ENCODE results near the gene S100A2. TPM values are rescaled to one million over a fixed set of nuclear protein-coding genes. Genes with fewer than 3 reads are reported as not detected.
"Not testable (repeated sequence)": the region's sequence is repeated elsewhere in the genome, so short reads cannot be mapped to it uniquely, and the experiment has no call there.

The S100A2 gene
- total RNA-seq, 1 donor from 2014 or later, result 7.1 TPM

DNA sequence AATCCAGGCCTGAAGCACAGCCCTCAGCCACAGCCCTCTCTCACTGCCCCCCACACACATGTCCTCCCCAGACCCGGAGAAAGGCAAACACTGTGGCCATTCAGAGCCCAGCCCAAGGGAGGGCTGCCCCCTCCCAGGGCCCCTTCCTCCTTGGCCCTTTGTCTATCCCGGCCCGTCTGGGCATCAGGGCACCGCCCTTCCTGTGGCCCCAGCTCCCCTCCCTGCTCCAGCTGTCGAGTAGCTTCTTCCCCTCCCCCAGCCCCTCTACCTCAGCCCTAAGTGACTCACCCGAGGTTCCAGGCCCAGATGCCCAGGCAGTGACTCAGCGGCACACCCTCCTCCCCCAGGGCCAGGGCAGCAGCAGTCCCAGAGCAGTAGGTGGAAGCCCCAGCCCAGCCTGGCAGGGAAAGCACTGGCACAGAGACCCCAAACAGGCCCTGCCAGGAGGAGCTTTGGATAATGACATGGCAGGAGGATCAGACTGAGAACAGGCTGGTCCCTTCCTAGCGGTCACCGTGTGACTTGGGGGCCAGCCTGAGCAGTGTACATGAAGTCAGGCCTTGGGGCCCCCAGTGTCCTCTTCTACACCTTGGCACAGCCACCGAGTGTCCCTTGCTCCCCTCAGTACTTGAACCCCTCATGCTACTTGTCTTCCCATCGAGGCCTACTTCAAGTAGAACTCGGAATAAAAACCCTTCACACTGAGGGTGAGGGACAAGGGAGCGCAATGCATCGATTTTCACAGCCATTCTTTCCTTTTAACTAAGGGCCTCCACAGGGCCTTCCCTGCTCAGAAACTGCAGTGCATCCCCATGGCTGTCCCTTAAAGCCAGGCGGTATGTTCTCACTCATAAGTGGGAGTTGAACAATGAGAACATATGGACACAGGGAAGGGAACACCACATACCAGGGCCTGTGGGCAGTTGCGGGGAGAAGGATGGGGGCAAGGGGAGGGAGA lies 1.0 kb upstream of the S100A2 start:
- peak; percentile 100 for DNase-seq (ENCODE audit: low read depth)

DNA sequence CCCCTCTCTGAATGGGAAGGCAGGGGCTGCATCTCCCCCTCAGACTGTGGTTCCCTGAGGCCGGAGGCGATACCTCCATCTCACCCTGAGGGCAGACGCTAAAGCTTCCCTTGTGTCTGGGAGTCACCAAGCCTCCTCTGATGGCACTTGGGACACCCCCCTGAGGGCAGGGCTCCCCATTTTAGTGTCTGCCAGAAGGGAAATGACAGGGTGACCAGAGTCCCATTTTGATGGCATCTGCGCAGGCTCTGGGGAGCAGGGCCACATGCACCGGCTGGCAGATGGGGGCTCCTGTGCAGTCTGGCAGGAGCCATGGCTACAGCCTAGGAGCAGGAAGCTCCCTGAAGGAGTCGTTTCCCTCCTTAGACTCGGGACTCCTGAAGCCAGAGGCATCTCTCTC lies 1.7 kb downstream of the S100A2 start:
- no peak for DNase-seq (ENCODE audit: low read depth)

DNA sequence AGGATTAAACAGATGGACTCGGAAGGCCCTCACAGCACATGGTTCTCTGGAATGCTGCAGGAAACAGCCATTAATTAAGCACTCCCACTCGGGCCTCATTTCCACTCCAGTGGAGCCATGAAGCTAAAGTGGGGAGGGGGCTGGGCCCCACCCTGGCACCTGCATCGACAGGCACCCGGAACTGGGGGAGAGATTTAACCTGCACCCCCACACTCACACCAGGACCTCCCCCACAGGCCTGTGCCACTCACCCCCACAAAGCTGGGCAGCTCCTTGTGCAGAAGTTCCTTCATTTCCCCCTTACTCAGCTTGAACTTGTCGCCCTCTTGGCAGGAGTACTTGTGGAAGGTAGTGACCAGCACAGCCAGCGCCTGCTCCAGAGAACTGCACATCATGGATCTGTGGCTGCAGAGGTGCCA lies 2.2 kb downstream of the S100A2 start:
- no peak for DNase-seq (ENCODE audit: low read depth)

DNA sequence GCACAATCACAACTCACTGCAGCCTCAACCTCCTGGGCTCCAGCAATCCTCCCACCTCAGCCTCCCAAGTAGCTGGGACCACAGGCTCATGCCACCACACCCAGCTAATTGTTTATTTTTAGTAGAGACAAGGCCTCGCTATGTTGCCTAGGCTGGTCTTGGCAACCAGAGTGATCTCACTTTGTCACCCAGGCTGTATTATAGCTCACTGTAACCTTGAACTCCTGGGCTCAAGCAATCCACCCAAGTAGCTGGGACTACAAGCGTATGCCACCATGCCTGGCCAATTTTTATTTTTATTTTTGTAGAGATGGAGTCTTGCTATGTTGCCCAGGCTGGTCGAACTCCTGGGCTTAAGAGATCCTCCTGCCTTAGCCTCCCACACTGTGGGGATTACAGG lies 3.6 kb downstream of the S100A2 start:
- not testable (repeated sequence) for DNase-seq (ENCODE audit: low read depth)

DNA sequence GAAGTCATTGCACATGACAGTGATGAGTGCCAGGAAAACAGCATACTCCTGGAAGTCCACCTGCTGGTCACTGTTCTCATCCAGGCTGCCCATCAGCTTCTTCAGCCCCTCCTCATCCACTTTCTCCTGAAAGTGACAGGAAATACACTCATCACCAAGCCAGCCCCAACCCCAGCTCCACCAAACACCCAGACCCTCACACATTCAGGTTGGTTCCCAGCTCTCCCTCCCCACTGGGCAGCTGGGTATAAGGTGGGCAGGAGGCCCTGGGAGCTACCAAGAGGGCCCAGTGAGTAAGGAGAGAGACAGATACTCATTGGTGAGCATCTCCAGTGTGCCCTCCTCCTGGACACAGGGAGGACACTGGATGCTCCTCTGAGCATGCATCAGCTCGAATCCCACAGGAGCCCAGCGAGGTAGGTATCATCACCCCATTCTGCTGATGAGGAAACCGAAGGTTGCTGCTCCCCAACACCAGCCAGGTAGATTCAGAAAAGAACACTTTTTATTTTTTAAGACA lies 4.1 kb downstream of the S100A2 start:
- DNase-seq (ENCODE audit: low read depth), result no peak

DNA sequence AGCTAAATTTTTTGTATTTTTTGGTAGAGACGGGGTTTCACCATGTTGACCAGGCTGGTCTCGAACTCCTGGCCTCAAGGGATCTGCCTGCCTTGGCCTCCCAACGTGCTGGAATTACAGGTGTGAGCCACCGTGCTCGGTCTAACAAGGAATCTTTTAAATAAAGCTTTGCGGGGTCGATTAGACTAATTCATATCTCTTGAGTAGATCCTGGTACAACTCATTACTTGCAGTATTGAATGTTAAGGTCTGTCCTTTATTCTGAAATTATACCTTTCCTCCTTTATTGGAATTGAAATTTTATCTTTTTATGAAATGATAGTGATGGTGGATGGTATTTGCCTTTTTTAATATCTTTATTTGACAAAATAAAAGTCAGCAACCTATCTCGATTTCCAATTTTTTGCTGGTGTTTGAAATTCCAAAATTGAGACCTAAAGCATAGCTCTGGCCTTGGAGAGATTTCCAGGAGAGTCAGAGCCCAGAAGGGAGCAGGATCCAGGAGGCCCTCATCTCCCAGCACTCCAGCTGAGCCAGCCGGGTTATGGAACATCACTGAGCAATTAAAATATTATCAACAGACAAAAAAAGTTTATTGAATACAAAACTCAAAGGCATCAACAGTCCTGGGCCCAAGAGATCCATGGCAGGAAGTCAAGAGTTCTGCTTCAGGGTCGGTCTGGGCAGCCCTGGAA lies 4.7 kb downstream of the S100A2 start:
- no peak for DNase-seq (ENCODE audit: low read depth)

DNA sequence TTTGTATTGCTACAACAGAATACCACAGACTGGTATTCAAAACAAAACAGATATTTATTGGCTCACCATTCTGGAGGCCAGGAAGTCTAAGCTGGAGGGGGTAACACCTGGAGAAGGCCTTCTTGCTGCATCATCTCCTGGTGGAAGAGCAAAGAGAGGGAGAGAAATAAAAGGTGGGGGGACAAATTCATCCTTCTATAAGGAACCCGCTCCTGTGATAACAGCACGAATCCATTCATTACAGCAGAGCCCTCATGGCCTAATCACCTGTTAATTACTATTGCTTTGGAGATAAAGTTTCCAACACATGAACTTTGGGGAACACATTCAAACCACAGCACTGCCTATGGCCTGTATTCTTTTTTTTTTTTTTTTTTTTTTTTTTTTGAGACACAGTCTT lies 5.4 kb downstream of the S100A2 start:
- no peak for DNase-seq (ENCODE audit: low read depth)

DNA sequence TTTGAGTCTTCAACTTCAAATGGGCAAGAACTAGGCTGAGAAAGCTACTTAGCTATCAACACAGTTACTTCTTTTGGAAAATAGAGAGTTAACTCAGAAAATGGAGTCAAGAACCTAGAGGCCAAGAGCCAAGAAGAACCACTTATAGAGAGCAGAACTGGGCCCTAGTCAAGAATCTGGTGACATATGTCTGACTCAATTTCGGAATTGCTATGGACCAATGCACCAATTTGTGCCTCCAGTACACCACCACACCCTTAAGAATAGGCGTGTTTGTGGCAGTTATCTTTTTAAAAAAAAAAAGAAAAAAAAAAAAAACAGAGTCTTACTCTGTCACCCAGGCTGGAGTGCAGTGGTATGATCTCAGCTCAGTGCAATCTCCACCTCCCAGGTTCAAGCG lies 7.8 kb downstream of the S100A2 start:
- no peak for DNase-seq (ENCODE audit: low read depth)

DNA sequence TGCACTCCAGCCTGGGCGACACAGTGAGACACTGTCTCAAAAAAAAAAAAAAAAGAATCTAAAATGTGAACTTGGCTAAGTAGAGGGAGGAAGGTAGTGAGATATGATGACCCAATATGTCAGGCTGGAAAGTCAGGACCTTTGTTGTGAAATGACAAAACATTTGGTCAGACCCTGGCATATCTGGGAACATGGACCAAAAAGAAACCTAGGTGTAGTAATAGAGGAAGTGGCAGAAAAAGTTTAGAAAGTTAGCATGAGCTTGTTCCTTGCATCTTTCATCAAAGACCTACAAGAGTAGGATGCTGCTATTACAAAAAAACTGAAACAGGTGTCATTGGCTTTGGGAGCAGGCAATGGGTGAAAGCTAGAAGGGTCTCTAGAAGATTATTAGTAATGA lies 9.3 kb downstream of the S100A2 start:
- DNase-seq (ENCODE audit: low read depth), result no peak

DNA sequence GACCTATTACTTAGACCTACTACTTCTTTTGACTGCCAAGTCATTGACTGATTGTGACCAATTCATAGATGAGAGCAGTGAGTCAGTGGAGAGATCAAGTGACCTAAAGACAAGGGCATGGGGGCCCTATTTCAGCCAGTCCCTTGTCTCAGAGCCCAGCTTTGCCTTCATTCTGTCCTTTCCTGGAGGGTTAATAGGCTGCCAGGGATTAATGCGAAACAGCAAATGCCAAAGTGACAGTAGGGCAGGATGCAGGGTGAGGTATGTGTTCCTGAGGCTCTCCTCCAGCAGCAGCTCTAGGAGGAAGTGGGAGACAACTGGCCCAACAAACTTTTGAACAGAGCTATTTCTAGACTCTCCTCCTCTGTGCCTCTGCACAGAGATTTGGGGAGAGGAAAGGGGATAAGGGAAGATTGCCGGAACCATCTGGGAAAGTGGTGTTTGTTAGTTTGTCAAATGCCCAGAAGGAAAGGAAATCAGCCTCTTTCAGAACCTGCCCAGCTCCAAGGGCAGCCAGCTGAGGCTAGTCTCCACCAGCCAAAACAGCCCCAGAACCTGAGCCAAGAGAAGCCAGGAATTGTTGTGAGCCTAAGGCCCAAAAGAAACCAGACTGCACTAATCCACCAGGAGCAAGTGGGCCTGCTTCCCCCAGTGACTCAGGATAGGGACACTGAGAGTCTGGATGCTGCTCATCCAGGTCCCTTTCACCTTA lies 11.7 kb downstream of the S100A2 start:
- peak; percentile 54 for DNase-seq (ENCODE audit: low read depth)

DNA sequence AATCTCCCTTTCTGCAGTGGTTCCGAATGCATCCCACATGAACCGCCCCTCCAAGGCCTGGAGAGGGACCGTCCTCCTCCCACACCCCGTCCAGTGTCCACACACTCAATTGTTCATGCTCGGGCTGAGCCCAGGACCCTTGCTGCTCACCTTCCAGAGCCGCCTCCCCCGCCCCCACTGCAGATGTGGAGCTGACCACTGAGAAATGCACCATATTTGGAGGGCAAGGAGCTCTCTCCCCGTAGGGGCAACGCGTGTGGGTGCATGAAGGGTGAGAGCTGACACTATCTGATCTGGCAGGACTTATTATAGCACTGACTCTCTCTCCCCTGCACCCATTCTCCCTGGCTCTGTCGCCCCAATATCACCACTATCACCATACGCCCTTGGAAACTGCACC lies 12.5 kb downstream of the S100A2 start:
- no peak for DNase-seq (ENCODE audit: low read depth)

DNA sequence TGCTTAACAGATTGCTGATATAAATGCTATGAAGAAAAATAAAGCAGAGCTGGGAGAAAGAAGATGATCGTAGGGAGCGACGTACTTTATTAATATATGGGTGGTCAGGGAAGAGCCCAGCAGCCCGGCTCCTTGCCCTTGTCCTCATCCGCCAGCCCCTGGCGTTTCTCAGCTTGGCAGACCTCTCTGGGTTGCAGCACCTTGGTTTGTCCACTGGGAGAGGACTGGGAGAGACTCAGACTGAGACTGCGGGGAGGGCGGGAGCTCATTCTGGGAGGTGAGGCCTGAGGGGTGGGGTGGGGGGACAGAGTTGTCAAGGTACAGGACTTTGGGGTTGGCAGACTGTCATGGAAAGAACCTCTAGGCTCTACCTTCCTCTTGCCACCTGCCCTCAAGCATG lies 13.3 kb downstream of the S100A2 start:
- no peak for DNase-seq (ENCODE audit: low read depth)

DNA sequence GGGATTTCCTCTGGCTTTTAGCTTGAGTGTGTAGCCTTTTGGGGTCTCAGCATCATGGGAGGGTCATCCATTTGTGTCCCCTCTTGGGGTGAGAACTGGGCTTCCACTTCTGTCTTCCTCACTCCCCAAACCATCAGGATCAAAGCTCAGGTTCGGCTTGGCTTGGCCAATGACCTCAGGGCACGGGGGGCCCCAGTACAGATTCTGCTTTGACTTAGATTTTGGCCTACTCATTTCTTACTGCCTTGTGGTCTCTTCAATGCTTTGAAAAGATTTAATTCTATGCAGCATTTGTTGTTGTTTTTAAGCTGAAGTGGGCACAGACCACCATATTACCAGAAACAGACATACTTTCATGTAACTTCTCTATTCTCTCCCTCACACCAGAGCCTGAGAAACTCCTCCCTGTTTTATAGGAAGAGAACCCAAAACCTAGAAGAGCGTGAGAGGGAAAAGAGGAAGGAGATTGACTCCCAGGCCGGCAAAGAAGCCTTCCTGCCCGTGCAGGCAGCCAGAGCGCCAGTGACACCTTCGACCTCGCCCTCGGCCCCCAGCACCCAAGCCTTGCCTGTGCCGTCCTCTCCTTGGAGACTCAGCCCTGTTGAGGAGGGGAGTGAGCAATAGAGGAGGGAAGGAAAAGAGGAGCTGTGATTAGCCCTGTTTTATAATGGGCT lies 14.7 kb downstream of the S100A2 start:
- no peak for DNase-seq (ENCODE audit: low read depth)

DNA sequence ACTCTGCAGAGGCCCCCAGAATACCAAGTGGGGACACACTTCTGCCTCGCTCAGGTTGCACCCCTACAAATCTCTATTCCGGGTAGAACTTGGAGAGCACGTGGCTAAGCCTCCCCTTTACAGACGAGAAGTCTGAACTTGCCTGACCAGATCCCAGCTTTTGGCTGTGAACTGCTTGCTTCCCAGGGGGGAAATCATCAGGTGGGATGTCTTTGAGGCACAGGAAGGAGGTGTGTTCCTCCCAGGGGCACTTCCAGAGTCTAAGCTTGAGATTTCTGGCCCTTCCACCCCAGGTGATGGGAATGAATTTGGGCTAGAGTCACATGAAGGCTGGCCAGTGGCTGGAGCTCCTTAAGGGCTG lies 15.3 kb downstream of the S100A2 start:
- DNase-seq (ENCODE audit: low read depth), result no peak

DNA sequence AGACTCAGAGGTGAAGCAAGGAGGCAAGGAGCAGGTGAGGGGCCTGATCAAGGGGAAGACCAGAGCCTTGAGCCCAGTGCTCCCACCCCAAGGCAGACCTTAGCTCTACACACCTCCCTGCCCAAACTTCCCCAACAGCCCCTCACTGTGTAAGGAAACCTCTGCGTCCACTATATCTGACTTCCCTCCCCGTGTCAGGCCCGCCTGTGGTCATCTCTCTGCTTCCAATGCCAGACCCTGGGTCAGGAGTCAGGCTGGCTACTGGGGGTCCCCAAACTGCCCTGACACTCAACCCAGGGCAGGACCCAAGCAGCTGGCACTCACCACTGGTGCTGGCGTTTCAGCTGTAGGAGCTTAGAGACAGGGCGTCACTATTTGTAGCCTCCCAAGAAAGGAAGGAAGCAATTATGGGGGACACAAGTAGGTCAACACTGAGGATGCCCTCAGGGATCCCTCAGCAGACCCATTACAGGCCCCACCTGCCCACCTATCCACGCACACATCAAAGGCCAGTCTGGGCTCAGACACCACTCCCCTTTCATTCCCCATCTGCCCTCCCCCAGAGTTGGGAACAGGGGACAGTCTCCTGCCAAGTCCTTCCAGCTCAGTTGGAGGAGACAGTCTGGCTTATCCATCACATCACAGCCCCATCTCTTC lies 15.8 kb downstream of the S100A2 start:
- no peak for DNase-seq (ENCODE audit: low read depth)

DNA sequence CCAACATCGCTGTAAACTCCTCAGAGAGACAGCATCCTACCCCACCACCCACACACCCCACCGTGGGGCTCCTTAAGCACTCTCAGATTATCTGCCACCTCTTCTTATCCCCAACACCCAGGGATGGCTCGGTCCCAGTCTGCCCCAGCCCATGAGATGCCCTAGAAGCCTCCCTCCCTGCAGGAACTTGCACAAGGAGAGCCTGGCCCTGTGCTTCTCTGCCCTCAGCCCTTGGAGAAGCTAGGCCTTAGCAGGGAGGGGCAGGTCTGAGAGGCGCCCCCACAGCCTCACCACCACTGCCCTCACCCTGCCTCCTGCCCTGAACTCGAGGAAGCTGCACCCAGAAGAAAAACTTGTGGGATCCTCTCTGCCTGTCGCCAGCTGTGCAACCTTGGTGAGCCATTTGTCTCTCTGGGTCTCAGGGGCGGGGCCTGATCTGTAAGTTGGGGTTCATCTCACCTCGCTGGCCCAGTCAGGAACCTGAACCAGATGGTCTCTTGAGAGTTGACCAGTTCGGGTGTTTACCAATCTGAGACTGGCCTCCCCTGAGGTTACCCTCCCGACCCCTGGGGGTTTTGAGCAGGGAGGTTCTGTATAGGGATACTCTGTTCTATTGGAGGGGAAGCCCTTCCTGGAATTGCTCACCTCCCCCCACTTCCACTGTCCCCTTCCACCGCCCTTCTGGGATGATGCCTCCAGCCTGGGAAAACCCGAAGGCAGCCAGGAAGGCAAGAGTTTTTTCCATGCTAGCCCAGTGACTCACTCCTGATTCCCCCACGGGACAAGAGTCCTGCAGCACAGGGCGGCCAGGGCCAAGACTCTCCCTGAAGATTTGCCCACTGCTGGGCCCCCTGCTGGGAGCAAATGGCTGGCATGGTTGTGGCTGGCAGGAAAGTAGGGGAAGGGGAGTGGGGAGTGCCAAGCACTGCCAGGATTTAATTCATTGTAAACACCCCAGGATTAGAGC lies 16.6 kb downstream of the S100A2 start, which contains the start of gene S100A3:
S100A3 (minus strand) TSS at position 537 of the 967 bp plus-strand sequence. CDS start 773 bp downstream, outside the sequence.
- DNase-seq (ENCODE audit: low read depth), result peak; percentile 94

DNA sequence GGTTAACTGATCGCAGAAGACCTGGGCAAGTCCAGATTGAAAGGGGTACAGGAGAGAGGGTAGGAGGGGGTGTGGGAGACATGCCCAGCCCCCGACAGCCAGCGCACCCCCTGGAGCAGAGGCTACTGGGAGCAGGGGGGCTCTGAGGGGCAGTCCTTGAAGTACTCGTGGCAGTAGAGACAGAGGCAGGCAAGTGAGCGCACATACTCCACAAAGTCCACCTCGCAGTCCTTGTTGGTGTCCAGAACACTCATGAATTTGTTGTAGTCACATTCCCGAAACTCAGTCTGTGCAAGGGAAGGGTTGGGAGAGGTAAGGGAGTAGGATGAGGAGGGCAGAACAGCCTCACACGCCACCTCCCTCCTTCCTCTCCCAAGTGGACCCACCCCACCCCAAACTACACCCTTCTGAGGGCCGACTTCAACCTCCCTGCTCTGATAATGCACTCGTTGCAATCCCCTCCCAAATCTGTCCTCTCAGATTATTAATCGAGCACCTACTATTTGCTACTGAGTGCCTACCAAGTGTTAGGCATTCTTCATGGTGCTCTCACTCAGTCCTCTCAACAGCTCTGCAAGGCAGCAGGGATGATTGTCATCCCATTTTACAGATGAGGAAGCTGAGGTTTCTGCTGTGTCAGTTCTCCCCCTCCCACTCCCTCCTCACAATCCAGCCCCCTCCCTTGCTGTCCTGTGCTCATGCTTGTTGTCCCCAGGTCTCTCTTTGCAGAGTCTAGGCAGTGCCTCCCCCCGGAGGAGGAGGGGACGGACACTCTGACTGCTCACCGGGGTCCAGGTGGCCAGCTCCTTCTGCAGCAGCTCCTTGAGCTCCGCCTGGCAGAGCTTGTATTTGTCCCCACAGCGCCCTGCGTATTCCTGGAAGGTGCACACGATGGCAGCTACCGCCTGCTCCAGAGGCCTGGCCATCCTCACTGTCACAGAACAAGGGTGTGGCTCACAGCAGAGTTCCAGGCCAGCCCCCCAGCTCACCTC lies 17.8 kb downstream of the S100A2 start:
- no peak for DNase-seq (ENCODE audit: low read depth)
